Erythroblast (primary cell): Measurements from ENCODE around the gene CARD8.

Source experiments
- GATA1 ChIP-seq: IDR thresholded peaks from 2 replicates; pipeline ENCODE4 v1.6.1; 2011; ENCODE audit warnings: low read depth, mild to moderate bottlenecking, control low read depth, low read length, moderate library complexity
- POLR2A ChIP-seq: IDR thresholded peaks from 2 replicates; pipeline ENCODE4 v1.6.1; 2011; ENCODE audit warnings: mild to moderate bottlenecking, low read length

DNA sequence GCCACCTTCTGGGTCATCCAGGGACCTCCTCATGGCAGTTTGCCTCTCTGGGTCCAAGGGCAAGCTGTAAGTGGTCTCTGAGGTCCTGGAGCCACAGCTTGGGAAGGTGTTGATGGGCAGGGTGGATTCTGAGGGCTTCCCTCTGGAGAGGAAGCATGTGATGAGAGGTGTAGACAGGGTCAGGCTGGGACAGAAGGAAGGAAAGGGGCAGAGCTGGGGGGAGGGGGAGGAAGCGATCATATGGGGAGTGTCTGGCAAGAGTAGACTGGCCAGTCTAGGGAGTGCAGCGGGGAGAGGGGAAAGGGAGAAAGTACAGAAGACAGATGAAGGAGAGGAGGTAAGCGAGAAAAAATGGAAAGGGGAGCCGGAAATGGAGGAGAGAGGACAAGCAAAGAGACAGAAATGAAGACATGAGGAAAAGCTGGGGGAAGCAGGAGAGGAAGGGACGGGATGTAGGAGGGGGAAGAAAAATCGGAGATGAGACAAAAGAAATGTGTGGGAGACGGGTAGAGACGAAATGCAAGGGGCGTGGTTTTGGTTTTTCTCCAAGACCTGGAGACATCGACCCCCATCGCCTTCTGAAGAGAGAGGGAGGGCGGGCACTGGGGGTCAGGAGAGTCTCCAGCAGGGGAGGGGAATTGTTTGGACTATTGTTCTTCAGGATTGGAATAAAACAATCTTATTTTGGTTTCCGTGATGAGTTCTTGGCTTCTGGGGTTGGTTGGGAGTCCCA, 58.6 kb downstream of the CARD8 start:
- TF ChIP-seq POLR2A, result no peak
- no peak for TF ChIP-seq GATA1
